Panc1 (cell line): ENCODE data around the gene HDDC2.

Source experiments
- POLR2AphosphoS5 ChIP-seq: IDR thresholded peaks from 2 replicates; pipeline ENCODE4 v1.6.1; 2012; ENCODE audit warnings: mild to moderate bottlenecking, low read depth, low read length, moderate library complexity
- SIN3A ChIP-seq: IDR thresholded peaks from 2 replicates; pipeline ENCODE4 v1.6.1; 2012; ENCODE audit warnings: low read depth, mild to moderate bottlenecking, low read length, moderate library complexity, borderline replicate concordance; ENCODE audit not compliant: insufficient read depth
- TCF7L2 ChIP-seq: IDR thresholded peaks from 2 replicates; pipeline ENCODE4 v1.6.1; 2011; ENCODE audit warnings: mild to moderate bottlenecking, low read depth, low read length, inconsistent platforms
- TF ChIP-seq, protein P1 (sequence below): fragments of 450-650 bp; IDR thresholded peaks from 2 replicates; pipeline ENCODE4 v1.5.1; 2017; ENCODE audit warnings: mild to moderate bottlenecking
- TF ChIP-seq, protein P2 (sequence below), 2 experiments: IDR thresholded peaks; 2 replicates each; pipeline ENCODE4 v1.6.1; 2011 to 2012; ENCODE audit warnings: low read depth in 2 of 2, control low read depth in 1 of 2, low read length in 1 of 2, mild to moderate bottlenecking in 1 of 2, moderate library complexity in 1 of 2; ENCODE audit not compliant: insufficient read depth in 1 of 2

GRCh38 chr6:125314009-125314581 lies 12.3 kb upstream of the HDDC2 start:
- TF ChIP-seq, protein P1, sequence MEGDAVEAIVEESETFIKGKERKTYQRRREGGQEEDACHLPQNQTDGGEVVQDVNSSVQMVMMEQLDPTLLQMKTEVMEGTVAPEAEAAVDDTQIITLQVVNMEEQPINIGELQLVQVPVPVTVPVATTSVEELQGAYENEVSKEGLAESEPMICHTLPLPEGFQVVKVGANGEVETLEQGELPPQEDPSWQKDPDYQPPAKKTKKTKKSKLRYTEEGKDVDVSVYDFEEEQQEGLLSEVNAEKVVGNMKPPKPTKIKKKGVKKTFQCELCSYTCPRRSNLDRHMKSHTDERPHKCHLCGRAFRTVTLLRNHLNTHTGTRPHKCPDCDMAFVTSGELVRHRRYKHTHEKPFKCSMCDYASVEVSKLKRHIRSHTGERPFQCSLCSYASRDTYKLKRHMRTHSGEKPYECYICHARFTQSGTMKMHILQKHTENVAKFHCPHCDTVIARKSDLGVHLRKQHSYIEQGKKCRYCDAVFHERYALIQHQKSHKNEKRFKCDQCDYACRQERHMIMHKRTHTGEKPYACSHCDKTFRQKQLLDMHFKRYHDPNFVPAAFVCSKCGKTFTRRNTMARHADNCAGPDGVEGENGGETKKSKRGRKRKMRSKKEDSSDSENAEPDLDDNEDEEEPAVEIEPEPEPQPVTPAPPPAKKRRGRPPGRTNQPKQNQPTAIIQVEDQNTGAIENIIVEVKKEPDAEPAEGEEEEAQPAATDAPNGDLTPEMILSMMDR = peak; percentile 91
- TF ChIP-seq POLR2AphosphoS5 (no peak), SIN3A (no peak), TCF7L2 (no peak)
- TF ChIP-seq, protein P2, sequence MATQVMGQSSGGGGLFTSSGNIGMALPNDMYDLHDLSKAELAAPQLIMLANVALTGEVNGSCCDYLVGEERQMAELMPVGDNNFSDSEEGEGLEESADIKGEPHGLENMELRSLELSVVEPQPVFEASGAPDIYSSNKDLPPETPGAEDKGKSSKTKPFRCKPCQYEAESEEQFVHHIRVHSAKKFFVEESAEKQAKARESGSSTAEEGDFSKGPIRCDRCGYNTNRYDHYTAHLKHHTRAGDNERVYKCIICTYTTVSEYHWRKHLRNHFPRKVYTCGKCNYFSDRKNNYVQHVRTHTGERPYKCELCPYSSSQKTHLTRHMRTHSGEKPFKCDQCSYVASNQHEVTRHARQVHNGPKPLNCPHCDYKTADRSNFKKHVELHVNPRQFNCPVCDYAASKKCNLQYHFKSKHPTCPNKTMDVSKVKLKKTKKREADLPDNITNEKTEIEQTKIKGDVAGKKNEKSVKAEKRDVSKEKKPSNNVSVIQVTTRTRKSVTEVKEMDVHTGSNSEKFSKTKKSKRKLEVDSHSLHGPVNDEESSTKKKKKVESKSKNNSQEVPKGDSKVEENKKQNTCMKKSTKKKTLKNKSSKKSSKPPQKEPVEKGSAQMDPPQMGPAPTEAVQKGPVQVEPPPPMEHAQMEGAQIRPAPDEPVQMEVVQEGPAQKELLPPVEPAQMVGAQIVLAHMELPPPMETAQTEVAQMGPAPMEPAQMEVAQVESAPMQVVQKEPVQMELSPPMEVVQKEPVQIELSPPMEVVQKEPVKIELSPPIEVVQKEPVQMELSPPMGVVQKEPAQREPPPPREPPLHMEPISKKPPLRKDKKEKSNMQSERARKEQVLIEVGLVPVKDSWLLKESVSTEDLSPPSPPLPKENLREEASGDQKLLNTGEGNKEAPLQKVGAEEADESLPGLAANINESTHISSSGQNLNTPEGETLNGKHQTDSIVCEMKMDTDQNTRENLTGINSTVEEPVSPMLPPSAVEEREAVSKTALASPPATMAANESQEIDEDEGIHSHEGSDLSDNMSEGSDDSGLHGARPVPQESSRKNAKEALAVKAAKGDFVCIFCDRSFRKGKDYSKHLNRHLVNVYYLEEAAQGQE (IDR thresholded peaks at IDR 0.05; ENCODE audit: insufficient read depth in 1 of 2, low read depth in 2 of 2, low read length in 1 of 2) = no peak
